H1 (cell line): ENCODE results near the gene IL16. TPM values are rescaled to one million over a fixed set of nuclear protein-coding genes. Genes with fewer than 3 reads are reported as not detected.

Experiments
- CTCF ChIA-PET: fragments of 300-600 bp; sonication (Branson Sonifier 250); formaldehyde crosslinking; loops from one replicate; lab custom pipeline; 2021; ENCODE audit not compliant: partially characterized antibody; lab: Charles Lee
- POLR2A ChIA-PET: fragments of 300-600 bp; sonication (Branson Sonifier 250); formaldehyde crosslinking; loops from one replicate; lab custom pipeline; 2021; ENCODE audit warnings: inconsistent platforms; ENCODE audit not compliant: partially characterized antibody; lab: Charles Lee
- DNase-seq, 2 experiments: peaks; one replicate each; pipeline versions ENCODE4 v3.0.0 to v3.0.0-alpha.2; 2010 to 2022; ENCODE audit warnings: low spot score in 2 of 2, low read depth in 1 of 2, mixed read lengths in 1 of 2
- FAIRE-seq: peaks from 2 replicates; lab custom pipeline; 2011; peaks lifted over from hg19 to GRCh38; lab: Jason Lieb, UNC
- H2AFZ ChIP-seq: 2 replicates; pipeline ENCODE4 v1.8.1; 2012; ENCODE audit warnings: low read length, inconsistent platforms
- H2AK5ac ChIP-seq: 2 replicates; pipeline ENCODE4 v1.6.1; 2013; ENCODE audit warnings: low read depth, low read length
- H2BK120ac ChIP-seq: replicated peaks from 2 replicates; pipeline ENCODE3; 2013; ENCODE audit warnings: low read depth, low read length, inconsistent platforms
- H2BK12ac ChIP-seq: 2 replicates; pipeline ENCODE4 v1.6.1; 2013; ENCODE audit warnings: low read depth, low read length
- H2BK15ac ChIP-seq: 2 replicates; pipeline ENCODE4 v1.6.1; 2013; ENCODE audit warnings: low read length
- H2BK20ac ChIP-seq: 2 replicates; pipeline ENCODE4 v1.6.1; 2013; ENCODE audit warnings: low read length
- H2BK5ac ChIP-seq: 2 replicates; pipeline ENCODE4 v1.6.1; 2013; ENCODE audit warnings: low read depth, low read length
- H3K14ac ChIP-seq: 2 replicates; pipeline ENCODE4 v1.6.1; 2013; ENCODE audit warnings: inconsistent platforms; ENCODE audit not compliant: insufficient read length
- H3K18ac ChIP-seq: 2 replicates; pipeline ENCODE4 v1.6.1; 2013; ENCODE audit warnings: low read length; ENCODE audit errors: extremely low read depth
- H3K23ac ChIP-seq: 2 replicates; pipeline ENCODE4 v1.6.1; 2013; ENCODE audit warnings: inconsistent platforms; ENCODE audit not compliant: insufficient read length
- H3K23me2 ChIP-seq: 2 replicates; pipeline ENCODE4 v1.6.1; 2013; ENCODE audit warnings: low read depth, low read length
- H3K27ac ChIP-seq: 2 replicates; pipeline ENCODE4 v1.6.1; 2011; ENCODE audit warnings: low read depth, low read length, inconsistent platforms
- H3K27me3 ChIP-seq, 4 experiments: replicated peaks in 1 of 4; 1 replicate in 1 of 4; 2 replicates in 3 of 4; pipeline versions ENCODE4 v1.6.1 to v1.8.1; 2011 to 2013; ENCODE audit warnings: low read length in 3 of 4, mild to moderate bottlenecking in 3 of 4, inconsistent platforms in 2 of 4, mixed read lengths in 2 of 4, moderate library complexity in 1 of 4; ENCODE audit not compliant: control insufficient read depth in 3 of 4, insufficient read depth in 3 of 4; ENCODE audit errors: extremely low read depth in 1 of 4
- H3K36me3 ChIP-seq, 4 experiments: 2 replicates each; pipeline versions ENCODE4 v1.6.1 to v1.8.1; 2011 to 2013; ENCODE audit warnings: mild to moderate bottlenecking in 4 of 4, low read length in 3 of 4, moderate library complexity in 2 of 4, control low read depth in 1 of 4, inconsistent platforms in 1 of 4; ENCODE audit not compliant: insufficient read depth in 4 of 4, control insufficient read depth in 2 of 4
- H3K4ac ChIP-seq: replicated peaks from 2 replicates; pipeline ENCODE3; 2013; ENCODE audit warnings: low read length, low read depth, mixed read lengths, inconsistent platforms; ENCODE audit not compliant: insufficient read length
- H3K4me1 ChIP-seq, 4 experiments: replicated peaks in 1 of 4; 1 replicate in 1 of 4; 2 replicates in 3 of 4; pipeline versions ENCODE4 v1.6.1 to v1.8.1; 2011 to 2013; ENCODE audit warnings: low read length in 3 of 4, inconsistent platforms in 2 of 4, mixed read lengths in 1 of 4; ENCODE audit not compliant: insufficient read depth in 4 of 4, control insufficient read depth in 3 of 4
- H3K4me2 ChIP-seq, 2 experiments: 2 replicates each; pipeline versions ENCODE4 v1.6.1 to v1.8.1; 2011 to 2013; ENCODE audit warnings: low read depth in 2 of 2, low read length in 2 of 2, control low read depth in 1 of 2, inconsistent platforms in 1 of 2, mild to moderate bottlenecking in 1 of 2; ENCODE audit not compliant: insufficient read depth in 1 of 2
- H3K4me3 ChIP-seq, 4 experiments: fragments of 200-600, 300-600 bp in 1 of 4; sonication (generic), shearing (Covaris generic), sonication (Bioruptor Twin) in 1 of 4; 2 replicates each; pipeline versions ENCODE4 v1.5.1 to v1.8.1; 2011 to 2016; ENCODE audit warnings: low read length in 4 of 4, low read depth in 3 of 4, control low read depth in 2 of 4, inconsistent platforms in 2 of 4, mild to moderate bottlenecking in 2 of 4, mixed read lengths in 1 of 4, moderate library complexity in 1 of 4; ENCODE audit not compliant: insufficient read depth in 2 of 4; ENCODE audit errors: extremely low read depth in 1 of 4
- H3K56ac ChIP-seq: replicated peaks from 2 replicates; pipeline ENCODE3; 2013; ENCODE audit warnings: low read depth, mild to moderate bottlenecking, mixed read lengths, low read length, inconsistent platforms; ENCODE audit not compliant: insufficient read length
- H3K79me1 ChIP-seq: 2 replicates; pipeline ENCODE4 v1.6.1; 2013; ENCODE audit warnings: low read depth, low read length, control low read depth
- H3K79me2 ChIP-seq, 2 experiments: 2 replicates each; pipeline versions ENCODE4 v1.6.1 to v1.8.1; 2012 to 2013; ENCODE audit warnings: low read length in 2 of 2, mild to moderate bottlenecking in 2 of 2, inconsistent platforms in 1 of 2; ENCODE audit not compliant: insufficient read depth in 2 of 2, control insufficient read depth in 1 of 2
- H3K9ac ChIP-seq, 4 experiments: replicated peaks in 1 of 4; 1 replicate in 1 of 4; 2 replicates in 3 of 4; pipeline versions ENCODE4 v1.6.1 to v1.8.1; 2011 to 2013; ENCODE audit warnings: low read depth in 3 of 4, low read length in 3 of 4, control low read depth in 2 of 4, mild to moderate bottlenecking in 2 of 4, moderate library complexity in 2 of 4, inconsistent platforms in 1 of 4; ENCODE audit errors: extremely low read depth in 1 of 4
- H3K9me3 ChIP-seq, 2 experiments: 2 replicates each; pipeline versions ENCODE4 v1.6.1 to v1.8.1; 2012 to 2013; ENCODE audit warnings: mild to moderate bottlenecking in 2 of 2, moderate library complexity in 2 of 2, control low read depth in 1 of 2, inconsistent platforms in 1 of 2, low read depth in 1 of 2, low read length in 1 of 2, mixed read lengths in 1 of 2; ENCODE audit not compliant: insufficient read depth in 2 of 2
- H4K20me1 ChIP-seq, 2 experiments: replicated peaks in 1 of 2; 2 replicates each; pipeline versions ENCODE3 to v1.8.1; 2011 to 2013; ENCODE audit warnings: inconsistent platforms in 2 of 2, low read length in 2 of 2, mild to moderate bottlenecking in 1 of 2; ENCODE audit not compliant: insufficient read depth in 2 of 2, control insufficient read depth in 1 of 2
- H4K5ac ChIP-seq: 2 replicates; pipeline ENCODE4 v1.6.1; 2013; ENCODE audit warnings: low read length, low read depth, mixed read lengths, inconsistent platforms; ENCODE audit not compliant: insufficient read length
- H4K8ac ChIP-seq: 2 replicates; pipeline ENCODE4 v1.8.0; 2013; ENCODE audit warnings: mild to moderate bottlenecking, moderate library complexity, low read length, inconsistent platforms; ENCODE audit not compliant: insufficient read depth; ENCODE audit errors: extremely low read depth
- H4K91ac ChIP-seq: replicated peaks from 2 replicates; pipeline ENCODE3; 2013; ENCODE audit warnings: low read length, mixed read lengths, inconsistent platforms; ENCODE audit not compliant: insufficient read length
- CBX5 ChIP-seq: fragments of 300-800, 300-1000 bp; sonication (generic); IDR thresholded peaks from 2 replicates; pipeline ENCODE4 v1.7.1; 2016; ENCODE audit warnings: antibody characterized with exemption, low read length, low read depth
- CREB1 ChIP-seq: IDR thresholded peaks from 2 replicates; pipeline ENCODE4 v1.6.1; 2012; ENCODE audit warnings: inconsistent platforms
- CTBP2 ChIP-seq: IDR thresholded peaks from 2 replicates; pipeline ENCODE4 v1.7.0; 2011; ENCODE audit warnings: borderline replicate concordance, mild to moderate bottlenecking, moderate library complexity, mixed read lengths, low read length; ENCODE audit not compliant: insufficient read depth, insufficient read length
- EP300 ChIP-seq, 2 experiments: IDR thresholded peaks; 1 replicate in 1 of 2; 2 replicates in 1 of 2; pipeline ENCODE4 v1.6.1; 2011 to 2012; ENCODE audit warnings: low read depth in 2 of 2, low read length in 2 of 2, mild to moderate bottlenecking in 2 of 2, borderline replicate concordance in 1 of 2, inconsistent platforms in 1 of 2, moderate library complexity in 1 of 2
- HDAC2 ChIP-seq, 2 experiments: fragments of 300-600 bp in 1 of 2; sonication (generic) in 1 of 2; IDR thresholded peaks; 2 replicates each; pipeline ENCODE4 v1.6.1; 2011 to 2012; ENCODE audit warnings: low read depth in 2 of 2, low read length in 2 of 2, mild to moderate bottlenecking in 2 of 2, moderate library complexity in 2 of 2, borderline replicate concordance in 1 of 2, inconsistent platforms in 1 of 2
- MAX ChIP-seq: IDR thresholded peaks from 2 replicates; pipeline ENCODE4 v1.6.1; 2012; ENCODE audit warnings: inconsistent platforms
- POLR2A ChIP-seq, 2 experiments: IDR thresholded peaks; 1 replicate in 1 of 2; 2 replicates in 1 of 2; pipeline ENCODE4 v1.6.1; 2011; ENCODE audit warnings: low read depth in 2 of 2, low read length in 2 of 2, mild to moderate bottlenecking in 2 of 2; ENCODE audit errors: control extremely low read depth in 1 of 2
- RXRA ChIP-seq: IDR thresholded peaks from 2 replicates; pipeline ENCODE4 v1.6.1; 2011; ENCODE audit warnings: low read depth, mild to moderate bottlenecking, low read length, moderate library complexity; ENCODE audit not compliant: insufficient read depth
- TAF1 ChIP-seq: IDR thresholded peaks from 2 replicates; pipeline ENCODE4 v1.6.1; 2011; ENCODE audit warnings: mild to moderate bottlenecking, low read depth, low read length
- USF2 ChIP-seq: IDR thresholded peaks from 2 replicates; pipeline ENCODE4 v1.6.1; 2011; ENCODE audit warnings: low read length, improper control_type of control experiment
- ZNF274 ChIP-seq: IDR thresholded peaks from 2 replicates; pipeline ENCODE4 v1.7.0; 2012; ENCODE audit warnings: low read length, borderline replicate concordance; ENCODE audit errors: extremely low read depth
- WGBS, 2 experiments: shearing (Covaris generic) in 1 of 2; methylation state at CpG; one replicate each; pipeline versions ENCODE4 v1.1.6 to v1.1.7; 2013 to 2015; ENCODE audit warnings: low lambda C conversion rate in 2 of 2, mixed read lengths in 2 of 2, inconsistent platforms in 1 of 2, low coverage in 1 of 2, missing lambda C conversion rate in 1 of 2; ENCODE audit not compliant: insufficient replicate concordance in 2 of 2, insufficient coverage in 1 of 2, insufficient read length in 1 of 2; ENCODE audit errors: extremely low coverage in 1 of 2, missing lambda C conversion rate in 1 of 2; 5-methylcytosine and 5-hydroxymethylcytosine counted together
- polyA plus RNA-seq, 7 experiments: library from polyadenylated mRNA; depleted of rRNA in 3 of 7; stranded (reverse) in 5 of 7; unstranded in 2 of 7; fragments of >200 nt in 5 of 7; fragments of 200-250 nt in 2 of 7; gene quantifications; 1 replicate in 5 of 7; 2 replicates in 1 of 7; 4 replicates in 1 of 7; pipeline versions ENCODE4 v1.2.1 to v1.2.3, GENCODE V29; 2011 to 2013; ENCODE audit warnings: missing spikeins in 2 of 7, mixed read lengths in 2 of 7
- total RNA-seq: library from RNA; stranded (reverse); fragmentation: NEBNext Ultra II Directional; extraction: Animal tissue kit (Norgen Biotek cat#: 25700); gene quantifications from 2 replicates; pipeline ENCODE4 v1.2.1, GENCODE V29; 2021
- TF ChIP-seq, protein P1 (sequence below): IDR thresholded peaks from 2 replicates; pipeline ENCODE4 v1.6.1; 2011; ENCODE audit warnings: low read depth, mild to moderate bottlenecking, low read length; ENCODE audit not compliant: insufficient read depth

IL16 gene
- total and polyA plus RNA-seq, 2 of the 8 experiments (the other 6 are each of a cell fraction or from before 2014, with no cell fraction given) = 0.03 to 0.09 TPM

- H4K20me1 ChIP-seq = no peaks in the 10 kb centered on the region
- no peak overlapping the region for H2BK5ac ChIP-seq
- H3K9ac ChIP-seq = no peak overlapping the region
- H3K18ac ChIP-seq = no peak overlapping the region
- no peaks in the 10 kb centered on the region for H3K27me3 ChIP-seq
- no peak for FAIRE-seq
- H3K4me2 ChIP-seq = no peak overlapping the region
- H3K36me3 ChIP-seq = no peaks in the 10 kb centered on the region
- H2BK20ac ChIP-seq = no peak overlapping the region
- H2BK12ac ChIP-seq = no peak overlapping the region
- no peaks in the 10 kb centered on the region for H3K9me3 ChIP-seq
- no peak overlapping the region for H2BK15ac ChIP-seq
- H3K4me3 ChIP-seq = no peak overlapping the region
- POLR2A ChIA-PET = interaction anchor here (0.9 kb wide), 1 partner anchor 92 kb away, joined by 5 read pairs; no protein-coding TSS in a partner anchor
- H2AK5ac ChIP-seq = no peak overlapping the region
- H3K79me1 ChIP-seq = no peaks in the 10 kb centered on the region
- no peak overlapping the region for H3K14ac ChIP-seq
- no peaks in the 10 kb centered on the region for H3K23me2 ChIP-seq
- CTCF ChIA-PET = interaction anchor here (0.9 to 6.3 kb wide), 12 partner anchors 12 to 762 kb away, joined by 3 to 34 read pairs (median 5); no protein-coding TSS in a partner anchor
- no peak overlapping the region for H4K91ac ChIP-seq
- no peak overlapping the region for H4K8ac ChIP-seq
- WGBS, 2 experiments = 89% methylated on average over 6 of the region's 6 CpGs; no CpG with 5 or more reads in 1 of the 2 experiments
- H3K4ac ChIP-seq = no peak overlapping the region
- no peak overlapping the region for H3K56ac ChIP-seq
- no peak for DNase-seq
- H2BK120ac ChIP-seq = no peak overlapping the region
- H3K4me1 ChIP-seq = peaks cover 0 to 4% (median 2%) of the 10 kb centered on the region in 4 experiments; a peak in 2 of 7 replicates
- H2AFZ ChIP-seq = no peak overlapping the region
- H3K23ac ChIP-seq = no peak overlapping the region
- no peaks in the 10 kb centered on the region for H3K79me2 ChIP-seq
- H3K27ac ChIP-seq = no peak overlapping the region
- no peak overlapping the region for H4K5ac ChIP-seq
- TF ChIP-seq MAX (no peak), EP300 (IDR thresholded peaks at IDR 0.05; ENCODE audit: borderline replicate concordance in 1 of 2, low read depth in 2 of 2, low read length in 2 of 2) (no peak), RXRA (no peak), CBX5 (no peak), ZNF274 (no peak), CTBP2 (no peak), HDAC2 (IDR thresholded peaks at IDR 0.05; ENCODE audit: borderline replicate concordance in 1 of 2, low read depth in 2 of 2, low read length in 2 of 2) (no peak), CREB1 (no peak), TAF1 (no peak), USF2 (no peak), POLR2A (IDR thresholded peaks at IDR 0.05; ENCODE audit: control extremely low read depth in 1 of 2, low read depth in 2 of 2, low read length in 2 of 2) (no peak)
- TF ChIP-seq, protein P1, sequence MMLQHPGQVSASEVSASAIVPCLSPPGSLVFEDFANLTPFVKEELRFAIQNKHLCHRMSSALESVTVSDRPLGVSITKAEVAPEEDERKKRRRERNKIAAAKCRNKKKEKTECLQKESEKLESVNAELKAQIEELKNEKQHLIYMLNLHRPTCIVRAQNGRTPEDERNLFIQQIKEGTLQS = no peak
Observed at GRCh38 chr15:81358248-81358647, 161.6 kb downstream of the IL16 start.
